ENCODE measurements around the gene LRRC38. TPM values are rescaled to one million over a fixed set of nuclear protein-coding genes. Genes with fewer than 3 reads are reported as not detected.
"Not testable (repeated sequence)": the region's sequence is repeated elsewhere in the genome, so short reads cannot be mapped to it uniquely, and the experiment has no call there.

The LRRC38 gene
- total RNA-seq, 1 donor from 2014 or later, result not detected

GRCh38 chr1:13478692-13479091, 35.1 kb downstream of the LRRC38 start:
- no peak for FAIRE-seq
- no peak for DNase-seq (ENCODE audit: low spot score in 2 of 2)

GRCh38 chr1:13469343-13469742, 44.5 kb downstream of the LRRC38 start:
- DNase-seq (ENCODE audit: low spot score in 2 of 2) (peak in 1 of 2 donors; percentile 22), FAIRE-seq (no peak)

GRCh38 chr1:13465515-13465914, 48.3 kb downstream of the LRRC38 start:
- no peak for FAIRE-seq
- no peak for DNase-seq (ENCODE audit: low spot score in 2 of 2)

GRCh38 chr1:13462682-13463081, 51.1 kb downstream of the LRRC38 start:
- FAIRE-seq (no peak), DNase-seq (ENCODE audit: low spot score in 2 of 2) (no peak)

GRCh38 chr1:13461977-13462376, 51.8 kb downstream of the LRRC38 start:
- FAIRE-seq (no peak), DNase-seq (ENCODE audit: low spot score in 2 of 2) (no peak)

GRCh38 chr1:13456904-13457532, 56.8 kb downstream of the LRRC38 start:
- DNase-seq (ENCODE audit: low spot score in 2 of 2), result no peak
- FAIRE-seq, result no peak

GRCh38 chr1:13451399-13451965, 62.3 kb downstream of the LRRC38 start:
- DNase-seq (ENCODE audit: low spot score in 2 of 2), result no peak
- FAIRE-seq, result no peak

- FAIRE-seq, result no peak
- DNase-seq (ENCODE audit: low spot score in 2 of 2), result no peak
Observed at GRCh38 chr1:13450204-13450603, 63.6 kb downstream of the LRRC38 start.

GRCh38 chr1:13443335-13443979, 70.3 kb downstream of the LRRC38 start:
- FAIRE-seq, result no peak
- DNase-seq (ENCODE audit: low spot score in 2 of 2), result no peak

- not testable (repeated sequence) for DNase-seq (ENCODE audit: low spot score in 2 of 2); FAIRE-seq
Observed at GRCh38 chr1:13439104-13439783, 74.6 kb downstream of the LRRC38 start.

GRCh38 chr1:13435458-13435857, 78.3 kb downstream of the LRRC38 start:
- FAIRE-seq, result no peak
- no peak for DNase-seq (ENCODE audit: low spot score in 2 of 2)

- DNase-seq (ENCODE audit: low spot score in 2 of 2); FAIRE-seq: not testable (repeated sequence)
Observed at GRCh38 chr1:13433694-13434358, 80.0 kb downstream of the LRRC38 start.

GRCh38 chr1:13432251-13432650, 81.6 kb downstream of the LRRC38 start:
- no peak for DNase-seq (ENCODE audit: low spot score in 2 of 2)
- FAIRE-seq, result no peak

GRCh38 chr1:13430495-13430894, 83.3 kb downstream of the LRRC38 start:
- no peak for FAIRE-seq
- DNase-seq (ENCODE audit: low spot score in 2 of 2), result no peak

Other genes starting within 250 kb of the LRRC38 start
- gene PRAMEF8, start 228.9 kb downstream of the LRRC38 start, total RNA-seq, result not detected
- not detected for gene PRAMEF33, start 210.5 kb downstream of the LRRC38 start, total RNA-seq
- gene PRAMEF15, start 198.4 kb downstream of the LRRC38 start, total RNA-seq, result not detected
- not detected for gene PRAMEF14, start 166.9 kb downstream of the LRRC38 start, total RNA-seq
- gene PRAMEF19, start 142.1 kb downstream of the LRRC38 start, total RNA-seq, result not detected
- gene PRAMEF17, start 124.4 kb downstream of the LRRC38 start, total RNA-seq, result not detected
- gene PRAMEF20, start 103.6 kb downstream of the LRRC38 start, total RNA-seq, result not detected
- gene PDPN, start 69.8 kb upstream of the LRRC38 start, total RNA-seq, result 4.1 TPM
- gene PRDM2, start 186.2 kb upstream of the LRRC38 start, total RNA-seq, result 22.4 TPM